HepG2 (cell line): Measurements from ENCODE around the gene SLC44A5. TPM values are rescaled to one million over a fixed set of nuclear protein-coding genes. Genes with fewer than 3 reads are reported as not detected.

Source experiments
- ATAC-seq: fragments of 200-7000 bp; cut with Tn5 transposase; 3 replicates; pipeline ENCODE4 v1.9.1; 2020; ENCODE audit warnings: mild to moderate bottlenecking, moderate library complexity
- BruUV-seq: library from RNA; stranded (reverse); fragments of 400-500 nt; replicated peaks from 2 replicates; lab custom pipeline; 2021; lab: Mats Ljungman, UMichigan
- CTCF ChIA-PET: fragments of 300-600 bp; formaldehyde crosslinking; extraction: SDS; loops from one replicate; lab custom pipeline; 2021; ENCODE audit warnings: low total read pairs, inconsistent platforms, low intra/inter-chr PET ratio; lab: Yijun Ruan, JAX
- POLR2A ChIA-PET: fragments of 350-600 bp; sonication (Branson Sonifier 250); formaldehyde crosslinking; loops from one replicate; lab custom pipeline; 2020; ENCODE audit warnings: antibody characterized with exemption, inconsistent platforms; lab: Yijun Ruan, JAX
- DNase-seq: peaks from one replicate; pipeline ENCODE4 v3.0.0-alpha.2; 2015; ENCODE audit warnings: low spot score
- FAIRE-seq: peaks from 3 replicates; lab custom pipeline; 2011; peaks lifted over from hg19 to GRCh38; lab: Jason Lieb, UNC
- H2AFZ ChIP-seq: one replicate; pipeline ENCODE4 v1.6.1; 2011; ENCODE audit warnings: low read length, inconsistent platforms
- H3K27ac ChIP-seq: fragments of 300-600 bp; 3 replicates; pipeline ENCODE4 v1.8.0; 2011; ENCODE audit warnings: mixed run types, mild to moderate bottlenecking, mixed read lengths, low read length, inconsistent platforms; ENCODE audit not compliant: insufficient read depth; ENCODE audit errors: extremely low read length
- H3K27me3 ChIP-seq, 2 experiments: fragments of 200-600 bp in 1 of 2; 2 replicates in 1 of 2; 3 replicates in 1 of 2; pipeline versions ENCODE4 v1.6.0 to v1.8.0; 2011; ENCODE audit warnings: low read length in 2 of 2, mild to moderate bottlenecking in 2 of 2, moderate library complexity in 2 of 2, inconsistent platforms in 1 of 2; ENCODE audit not compliant: insufficient read depth in 2 of 2, control insufficient read depth in 1 of 2
- H3K36me3 ChIP-seq, 2 experiments: fragments of 200-600 bp in 1 of 2; replicated peaks in 1 of 2; 2 replicates in 1 of 2; 3 replicates in 1 of 2; pipeline versions ENCODE4 v1.5.1 to v1.8.0; 2011; ENCODE audit warnings: low read length in 2 of 2, inconsistent platforms in 1 of 2; ENCODE audit not compliant: insufficient read depth in 2 of 2, control insufficient read depth in 1 of 2
- H3K4me1 ChIP-seq: 2 replicates; pipeline ENCODE4 v1.5.1; 2012; ENCODE audit warnings: low read length, inconsistent platforms; ENCODE audit not compliant: insufficient read depth
- H3K4me2 ChIP-seq: 2 replicates; pipeline ENCODE4 v1.6.0; 2011; ENCODE audit warnings: low read depth, low read length, inconsistent platforms
- H3K4me3 ChIP-seq, 3 experiments: fragments of 200-600 bp in 1 of 3; sonication (generic), shearing (Covaris generic) in 1 of 3; replicated peaks in 1 of 3; 2 replicates each; pipeline ENCODE4 v1.5.1; 2011 to 2016; ENCODE audit warnings: low read length in 3 of 3, inconsistent platforms in 2 of 3, low read depth in 2 of 3, mild to moderate bottlenecking in 2 of 3, control low read depth in 1 of 3, mixed read lengths in 1 of 3; ENCODE audit not compliant: insufficient read depth in 1 of 3
- H3K79me2 ChIP-seq: one replicate; pipeline ENCODE4 v1.6.1; 2011; ENCODE audit warnings: low read length, inconsistent platforms; ENCODE audit not compliant: insufficient read depth
- H3K9ac ChIP-seq: 2 replicates; pipeline ENCODE4 v1.6.0; 2011; ENCODE audit warnings: mild to moderate bottlenecking, low read depth, low read length, inconsistent platforms; ENCODE audit not compliant: insufficient read depth
- H3K9me3 ChIP-seq: 2 replicates; pipeline ENCODE4 v1.5.1; 2012; ENCODE audit warnings: mild to moderate bottlenecking, low read length
- H4K20me1 ChIP-seq: 2 replicates; pipeline ENCODE4 v1.6.0; 2011; ENCODE audit warnings: inconsistent platforms, mild to moderate bottlenecking, low read length, moderate library complexity; ENCODE audit not compliant: insufficient read depth
- ATAD3A ChIP-seq: sonication (generic); formaldehyde crosslinking; IDR thresholded peaks from 2 replicates; pipeline ENCODE4 v1.4.0; 2020; ENCODE audit warnings: missing genetic modification reagents
- CBX2 ChIP-seq, 2 experiments: fragments of 200-600 bp in 1 of 2; sonication (generic); formaldehyde crosslinking in 1 of 2; IDR thresholded peaks; 2 replicates each; pipeline versions ENCODE4 v1.7.0 to v1.8.1; 2018 to 2022; ENCODE audit warnings: low read depth in 2 of 2, low read length in 1 of 2, mild to moderate bottlenecking in 1 of 2, missing genetic modification reagents in 1 of 2
- CSRNP2 ChIP-seq: sonication (generic); formaldehyde crosslinking; conservative IDR thresholded peaks from 2 replicates; pipeline ENCODE4 v1.8.0; 2022; ENCODE audit warnings: low read depth, missing genetic modification reagents
- FOXO4 ChIP-seq: sonication (generic); formaldehyde crosslinking; conservative IDR thresholded peaks from 2 replicates; pipeline ENCODE4 v1.8.1; 2023; ENCODE audit warnings: missing genetic modification reagents
- GPBP1L1 ChIP-seq: sonication (generic); formaldehyde crosslinking; IDR thresholded peaks from 2 replicates; pipeline ENCODE4 v1.5.0; 2020; ENCODE audit warnings: mild to moderate bottlenecking, missing genetic modification reagents
- GTF3A ChIP-seq: sonication (generic); formaldehyde crosslinking; conservative IDR thresholded peaks from 2 replicates; pipeline ENCODE4 v1.4.0; 2020; ENCODE audit warnings: mild to moderate bottlenecking, missing genetic modification reagents
- HES4 ChIP-seq: sonication (generic); formaldehyde crosslinking; IDR thresholded peaks from 2 replicates; pipeline ENCODE4 v1.9.0; 2021; ENCODE audit warnings: mild to moderate bottlenecking, missing genetic modification reagents, borderline replicate concordance
- HNRNPUL1 ChIP-seq: fragments of 200-400 bp; formaldehyde crosslinking; IDR thresholded peaks from 2 replicates; pipeline ENCODE4 v1.6.1; 2017; ENCODE audit warnings: low read depth, mild to moderate bottlenecking, low read length, moderate library complexity
- JUND ChIP-seq: sonication (generic); formaldehyde crosslinking; IDR thresholded peaks from 2 replicates; pipeline ENCODE4 v1.8.0; 2022; ENCODE audit warnings: mild to moderate bottlenecking, missing genetic modification reagents
- KAT2B ChIP-seq: fragments of 150-350 bp; IDR thresholded peaks from 2 replicates; pipeline ENCODE4 v1.6.1; 2014; ENCODE audit warnings: low read depth, low read length, borderline replicate concordance
- KLF16 ChIP-seq, 2 experiments: sonication (generic) in 1 of 2; formaldehyde crosslinking in 1 of 2; IDR thresholded peaks; 2 replicates each; pipeline versions ENCODE4 v1.6.1 to v1.8.0; 2016 to 2023; ENCODE audit warnings: missing genetic modification reagents in 2 of 2, missing compliant biosample characterization in 1 of 2
- MLLT10 ChIP-seq: sonication (generic); formaldehyde crosslinking; IDR thresholded peaks from 2 replicates; pipeline ENCODE4 v1.4.0; 2020; ENCODE audit warnings: missing genetic modification reagents
- NCOA5 ChIP-seq: sonication (generic); formaldehyde crosslinking; IDR thresholded peaks from 2 replicates; pipeline ENCODE4 v1.4.0; 2020; ENCODE audit warnings: missing genetic modification reagents
- SIX4 ChIP-seq: sonication (generic); formaldehyde crosslinking; IDR thresholded peaks from 2 replicates; pipeline ENCODE4 v1.4.0; 2020; ENCODE audit warnings: missing genetic modification reagents
- SOX6 ChIP-seq, 2 experiments: fragments of 450-650 bp in 1 of 2; sonication (generic) in 1 of 2; formaldehyde crosslinking in 1 of 2; IDR thresholded peaks; 2 replicates each; pipeline versions ENCODE4 v1.4.0 to v1.6.1; 2017 to 2020; ENCODE audit warnings: antibody characterized with exemption in 1 of 2, mild to moderate bottlenecking in 1 of 2, missing genetic modification reagents in 1 of 2
- YEATS2 ChIP-seq: sonication (generic); formaldehyde crosslinking; IDR thresholded peaks from 2 replicates; pipeline ENCODE4 v1.4.0; 2020; ENCODE audit warnings: missing genetic modification reagents, borderline replicate concordance
- ZBTB20 ChIP-seq: sonication (generic); formaldehyde crosslinking; IDR thresholded peaks from 2 replicates; pipeline ENCODE4 v1.8.1; 2023; ENCODE audit warnings: missing genetic modification reagents, low read depth, mild to moderate bottlenecking, borderline replicate concordance
- ZFP36L2 ChIP-seq: sonication (generic); formaldehyde crosslinking; IDR thresholded peaks from 2 replicates; pipeline ENCODE4 v1.4.0; 2020; ENCODE audit warnings: missing genetic modification reagents
- ZNF446 ChIP-seq: sonication (generic); formaldehyde crosslinking; IDR thresholded peaks from 2 replicates; pipeline ENCODE4 v1.5.0; 2020; ENCODE audit warnings: mild to moderate bottlenecking, missing genetic modification reagents
- ZNF460 ChIP-seq: sonication (generic); formaldehyde crosslinking; IDR thresholded peaks from 2 replicates; pipeline ENCODE4 v1.5.1; 2020; ENCODE audit warnings: missing genetic modification reagents, mild to moderate bottlenecking, borderline replicate concordance
- ZNF724P ChIP-seq: sonication (generic); formaldehyde crosslinking; IDR thresholded peaks from 2 replicates; pipeline ENCODE4 v1.8.0; 2022; ENCODE audit warnings: missing genetic modification reagents, borderline replicate concordance
- ZNF883 ChIP-seq: sonication (generic); formaldehyde crosslinking; IDR thresholded peaks from 2 replicates; pipeline ENCODE4 v1.5.1; 2020; ENCODE audit warnings: mild to moderate bottlenecking, missing genetic modification reagents; ENCODE audit errors: not compliant biosample characterization
- WGBS: methylation state at CpG from one replicate; pipeline ENCODE4 v1.1.6; 2017; ENCODE audit warnings: low lambda C conversion rate; 5-methylcytosine and 5-hydroxymethylcytosine counted together
- in situ Hi-C: cut with HindIII; loops from 2 replicates; pipeline ENCODE4 v1.10.0; 2017; ENCODE audit warnings: low pct_unique_long_range_greater_than_20kb; ENCODE audit not compliant: extremely low pct_ligation_motif_present
- intact Hi-C: fragments of 100-400 bp; cut with micrococcal nuclease; formaldehyde crosslinking; loops from one replicate; pipeline ENCODE4 v1.10.0; 2022; ENCODE audit not compliant: unreplicated experiment
- polyA plus RNA-seq, 8 experiments: library from polyadenylated mRNA; depleted of rRNA in 3 of 8; stranded (reverse) in 7 of 8; unstranded in 1 of 8; fragments of >200 nt; fragmentation: Illumina TruSeq in 4 of 8; extraction: Trizol in 4 of 8; gene quantifications; 2 replicates each; pipeline versions ENCODE4 v1.2.1 to v1.2.3, GENCODE V29; 2011 to 2016; ENCODE audit warnings: low read depth in 4 of 8, missing spikeins in 1 of 8, mixed read lengths in 1 of 8; ENCODE audit not compliant: insufficient read depth in 1 of 8
- total RNA-seq, 5 experiments: library from RNA; depleted of rRNA; stranded (reverse); fragments of >200 nt; fragmentation: Illumina TruSeq; extraction: Trizol; gene quantifications; 2 replicates each; pipeline ENCODE4 v1.2.3, GENCODE V29; 2016; ENCODE audit warnings: low read depth in 1 of 5

SLC44A5 gene
- total and polyA plus RNA-seq, 2 of the 13 experiments (the other 11 are each of a cell fraction or from before 2014, with no cell fraction given): 8.0 to 16.0 TPM

GRCh38 chr1:75172556-75172955 lies 438.4 kb downstream of the SLC44A5 start (continued):
- no peak for TF ChIP-seq YEATS2 (CRISPR knock-in tag)
- no peak for TF ChIP-seq ZNF883 (CRISPR knock-in tag)
- no peak for TF ChIP-seq HES4 (CRISPR knock-in tag)
- no peak for TF ChIP-seq ZNF446 (CRISPR knock-in tag)
- no peak for TF ChIP-seq GPBP1L1 (CRISPR knock-in tag)
- no peak for TF ChIP-seq MLLT10
- no peak for TF ChIP-seq ZNF724P
- TF ChIP-seq CSRNP2: no peak

GRCh38 chr1:75171876-75172275 lies 439.0 kb downstream of the SLC44A5 start:
- H3K4me3 ChIP-seq: no peak overlapping the region
- no peak for ATAC-seq
- in situ Hi-C loops: no loop called here
- DNase-seq: no peak
- H3K4me1 ChIP-seq: no peaks in the 10 kb centered on the region
- BruUV-seq: no TSS peak
- H3K4me2 ChIP-seq: no peak overlapping the region
- H3K79me2 ChIP-seq: no peaks in the 10 kb centered on the region
- H3K36me3 ChIP-seq: no peaks in the 10 kb centered on the region
- WGBS: 0% methylated on average over 1 of the region's 1 CpG
- no peak for FAIRE-seq
- H2AFZ ChIP-seq: no peak overlapping the region
- no peak overlapping the region for H3K9ac ChIP-seq
- no peaks in the 10 kb centered on the region for H4K20me1 ChIP-seq
- H3K27ac ChIP-seq: no peak overlapping the region
- no peaks in the 10 kb centered on the region for H3K27me3 ChIP-seq
- POLR2A ChIA-PET: no interaction called here
- intact Hi-C loops: no loop called here
- no peaks in the 10 kb centered on the region for H3K9me3 ChIP-seq
- CTCF ChIA-PET: no interaction called here
- TF ChIP-seq ZNF460: no peak
- no peak for TF ChIP-seq NCOA5 (CRISPR knock-in tag)
- no peak for TF ChIP-seq JUND (CRISPR knock-in tag)
- no peak for TF ChIP-seq HNRNPUL1
- TF ChIP-seq GTF3A (CRISPR knock-in tag): no peak
- TF ChIP-seq ATAD3A (CRISPR knock-in tag): no peak
- TF ChIP-seq CBX2 (IDR thresholded peaks at IDR 0.05; ENCODE audit: low read depth, low read length): no peak
- TF ChIP-seq CBX2 (CRISPR knock-in tag; IDR thresholded peaks at IDR 0.05; ENCODE audit: low read depth): no peak
- TF ChIP-seq KAT2B: no peak
- TF ChIP-seq ZFP36L2 (CRISPR knock-in tag): no peak
- TF ChIP-seq ZBTB20: no peak
- TF ChIP-seq FOXO4 (CRISPR knock-in tag): no peak
- TF ChIP-seq SIX4 (CRISPR knock-in tag): no peak
- TF ChIP-seq KLF16 (CRISPR knock-in tag; IDR thresholded peaks at IDR 0.05): no peak
- TF ChIP-seq SOX6 (IDR thresholded peaks at IDR 0.05): no peak
- TF ChIP-seq SOX6 (CRISPR knock-in tag; IDR thresholded peaks at IDR 0.05): no peak
